ENCODE data around the gene ZNF335.

ZNF335 gene

DNA sequence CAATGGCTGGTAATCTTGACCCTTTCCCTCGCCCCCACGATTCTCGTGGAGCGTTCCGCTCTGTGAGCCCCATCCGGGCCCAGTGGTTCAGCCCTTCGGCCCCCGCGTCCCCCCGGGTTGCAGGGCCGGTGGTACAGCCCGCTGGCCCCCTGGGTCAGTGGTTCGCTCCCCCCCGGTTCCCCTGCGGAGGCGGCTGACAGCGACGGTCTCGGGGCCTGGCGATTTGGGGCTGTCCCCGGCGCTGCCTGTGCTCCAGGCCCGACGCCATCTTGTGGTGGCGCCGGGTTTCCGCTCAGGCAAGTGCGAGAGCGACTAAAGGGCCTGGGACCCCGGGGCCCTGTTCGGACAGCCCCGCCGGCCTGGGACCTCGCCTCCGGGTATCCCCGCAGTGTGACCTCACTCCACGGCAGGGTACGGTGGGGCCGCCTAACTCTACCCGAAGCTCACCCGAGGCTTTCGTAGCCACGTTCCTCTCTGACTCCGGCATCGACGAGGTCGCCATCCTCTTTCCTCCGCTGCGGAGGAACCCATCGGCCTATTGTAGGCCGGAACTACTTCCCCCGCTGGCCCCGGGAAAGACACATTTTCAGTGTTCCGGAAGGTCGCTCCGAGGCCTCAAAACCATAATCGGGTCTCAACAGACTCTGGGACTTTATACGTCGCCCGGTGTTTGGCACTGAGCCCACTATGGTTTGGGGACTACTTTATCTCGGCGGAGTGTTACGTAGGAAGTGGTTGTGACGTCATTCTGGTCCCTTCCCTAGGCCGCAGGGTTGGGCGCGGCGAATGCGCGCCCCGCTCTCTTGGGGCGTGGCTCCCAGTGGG is at the start of gene ZNF335:
Gene ZNF335 (minus strand): TSS at position 529 of the 825 bp plus-strand sequence. CDS start 793 bp downstream, outside the sequence.
- no peak for TF ChIP-seq CTCF (IDR thresholded peaks at IDR 0.05)

DNA sequence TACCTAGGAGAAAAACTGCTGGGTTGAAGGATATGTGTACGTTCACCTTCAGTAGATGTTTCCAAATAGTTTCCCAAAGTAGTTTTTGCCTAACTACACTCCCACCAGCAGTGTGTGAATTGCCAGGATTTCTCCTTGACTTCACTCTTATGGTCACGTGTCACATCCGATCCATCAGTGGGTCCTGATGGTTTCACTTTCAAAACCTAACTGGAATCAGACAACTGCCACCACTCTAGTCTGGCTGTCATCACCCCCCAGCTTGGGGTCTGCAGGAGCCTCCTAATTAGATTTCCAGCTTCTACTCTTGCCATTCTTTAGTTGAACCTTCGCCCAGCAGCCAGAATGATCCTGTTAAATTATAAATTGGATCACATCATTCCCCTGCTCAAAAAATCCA is 48.6 kb upstream of the ZNF335 start:
- TF ChIP-seq CTCF (IDR thresholded peaks at IDR 0.05), result no peak

GRCh38 chr20:46018611-46019010 is 46.6 kb upstream of the ZNF335 start:
- no peak for TF ChIP-seq CTCF (IDR thresholded peaks at IDR 0.05)

DNA sequence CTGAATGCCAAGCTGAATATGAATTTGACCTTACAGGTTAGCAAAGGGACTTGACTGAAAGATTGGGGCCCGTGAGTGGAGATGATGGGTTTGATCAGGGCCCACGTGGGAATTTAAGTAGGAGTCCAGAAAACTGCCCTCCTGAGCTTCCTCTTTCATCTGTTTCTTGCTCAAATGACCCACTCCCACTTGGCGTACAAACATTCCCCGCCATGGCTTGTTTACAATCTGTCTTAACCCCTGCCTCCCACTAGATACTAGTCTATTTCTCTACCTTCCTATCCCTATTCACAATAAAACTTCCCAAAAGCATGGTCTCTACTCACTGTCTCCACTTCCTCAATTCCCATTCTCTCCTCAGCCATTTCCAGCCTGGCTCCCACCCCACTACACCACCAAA is 46.1 kb upstream of the ZNF335 start:
- no peak for TF ChIP-seq CTCF (IDR thresholded peaks at IDR 0.05)

- TF ChIP-seq CTCF (IDR thresholded peaks at IDR 0.05), result no peak
Observed at GRCh38 chr20:46017272-46017671, 45.3 kb upstream of the ZNF335 start.

GRCh38 chr20:46014517-46015396 is 42.8 kb upstream of the ZNF335 start:
- no peak for TF ChIP-seq CTCF (IDR thresholded peaks at IDR 0.05)

- TF ChIP-seq CTCF (IDR thresholded peaks at IDR 0.05), result peak; percentile 97
Observed at GRCh38 chr20:46013829-46014516, 42.0 kb upstream of the ZNF335 start.
